HepG2 (cell line): ENCODE measurements around the gene ZSCAN21. TPM values are rescaled to one million over a fixed set of nuclear protein-coding genes. Genes with fewer than 3 reads are reported as not detected.

Experiments used
- ATAC-seq: fragments of 200-7000 bp; cut with Tn5 transposase; 3 replicates; pipeline ENCODE4 v1.9.1; 2020; ENCODE audit warnings: mild to moderate bottlenecking, moderate library complexity
- BruUV-seq: library from RNA; stranded (reverse); fragments of 400-500 nt; replicated peaks from 2 replicates; lab custom pipeline; 2021; lab: Mats Ljungman, UMichigan
- CTCF ChIA-PET: fragments of 300-600 bp; formaldehyde crosslinking; extraction: SDS; loops from one replicate; lab custom pipeline; 2021; ENCODE audit warnings: low total read pairs, inconsistent platforms, low intra/inter-chr PET ratio; lab: Yijun Ruan, JAX
- POLR2A ChIA-PET: fragments of 350-600 bp; sonication (Branson Sonifier 250); formaldehyde crosslinking; loops from one replicate; lab custom pipeline; 2020; ENCODE audit warnings: antibody characterized with exemption, inconsistent platforms; lab: Yijun Ruan, JAX
- DNase-seq: peaks from one replicate; pipeline ENCODE4 v3.0.0-alpha.2; 2015; ENCODE audit warnings: low spot score
- FAIRE-seq: peaks from 3 replicates; lab custom pipeline; 2011; peaks lifted over from hg19 to GRCh38; lab: Jason Lieb, UNC
- H2AFZ ChIP-seq: one replicate; pipeline ENCODE4 v1.6.1; 2011; ENCODE audit warnings: low read length, inconsistent platforms
- H3K27ac ChIP-seq: fragments of 300-600 bp; 3 replicates; pipeline ENCODE4 v1.8.0; 2011; ENCODE audit warnings: mixed run types, mild to moderate bottlenecking, mixed read lengths, low read length, inconsistent platforms; ENCODE audit not compliant: insufficient read depth; ENCODE audit errors: extremely low read length
- H3K27me3 ChIP-seq, 2 experiments: fragments of 200-600 bp in 1 of 2; 2 replicates in 1 of 2; 3 replicates in 1 of 2; pipeline versions ENCODE4 v1.6.0 to v1.8.0; 2011; ENCODE audit warnings: low read length in 2 of 2, mild to moderate bottlenecking in 2 of 2, moderate library complexity in 2 of 2, inconsistent platforms in 1 of 2; ENCODE audit not compliant: insufficient read depth in 2 of 2, control insufficient read depth in 1 of 2
- H3K36me3 ChIP-seq, 2 experiments: fragments of 200-600 bp in 1 of 2; replicated peaks in 1 of 2; 2 replicates in 1 of 2; 3 replicates in 1 of 2; pipeline versions ENCODE4 v1.5.1 to v1.8.0; 2011; ENCODE audit warnings: low read length in 2 of 2, inconsistent platforms in 1 of 2; ENCODE audit not compliant: insufficient read depth in 2 of 2, control insufficient read depth in 1 of 2
- H3K4me1 ChIP-seq: 2 replicates; pipeline ENCODE4 v1.5.1; 2012; ENCODE audit warnings: low read length, inconsistent platforms; ENCODE audit not compliant: insufficient read depth
- H3K4me2 ChIP-seq: 2 replicates; pipeline ENCODE4 v1.6.0; 2011; ENCODE audit warnings: low read depth, low read length, inconsistent platforms
- H3K4me3 ChIP-seq, 3 experiments: fragments of 200-600 bp in 1 of 3; sonication (generic), shearing (Covaris generic) in 1 of 3; replicated peaks in 1 of 3; 2 replicates each; pipeline ENCODE4 v1.5.1; 2011 to 2016; ENCODE audit warnings: low read length in 3 of 3, inconsistent platforms in 2 of 3, low read depth in 2 of 3, mild to moderate bottlenecking in 2 of 3, control low read depth in 1 of 3, mixed read lengths in 1 of 3; ENCODE audit not compliant: insufficient read depth in 1 of 3
- H3K79me2 ChIP-seq: one replicate; pipeline ENCODE4 v1.6.1; 2011; ENCODE audit warnings: low read length, inconsistent platforms; ENCODE audit not compliant: insufficient read depth
- H3K9ac ChIP-seq: 2 replicates; pipeline ENCODE4 v1.6.0; 2011; ENCODE audit warnings: mild to moderate bottlenecking, low read depth, low read length, inconsistent platforms; ENCODE audit not compliant: insufficient read depth
- H3K9me3 ChIP-seq: 2 replicates; pipeline ENCODE4 v1.5.1; 2012; ENCODE audit warnings: mild to moderate bottlenecking, low read length
- H4K20me1 ChIP-seq: 2 replicates; pipeline ENCODE4 v1.6.0; 2011; ENCODE audit warnings: inconsistent platforms, mild to moderate bottlenecking, low read length, moderate library complexity; ENCODE audit not compliant: insufficient read depth
- CCAR2 ChIP-seq: fragments of 200-400 bp; formaldehyde crosslinking; optimal IDR thresholded peaks from 2 replicates; pipeline ENCODE3; 2018; ENCODE audit warnings: low read depth, mild to moderate bottlenecking, low read length, moderate library complexity
- HOXA5 ChIP-seq: sonication (generic); formaldehyde crosslinking; IDR thresholded peaks from 2 replicates; pipeline ENCODE4 v1.4.0; 2020; ENCODE audit warnings: missing genetic modification reagents
- IKZF1 ChIP-seq: fragments of 450-650 bp; IDR thresholded peaks from 2 replicates; pipeline ENCODE4 v1.7.1; 2016
- PHF5A ChIP-seq: IDR thresholded peaks from one replicate; pipeline ENCODE4 v1.6.1; 2018; ENCODE audit warnings: low read depth, missing genetic modification reagents; ENCODE audit not compliant: unreplicated experiment
- SALL1 ChIP-seq: sonication (generic); formaldehyde crosslinking; IDR thresholded peaks from 2 replicates; pipeline ENCODE4 v1.8.0; 2022; ENCODE audit warnings: mild to moderate bottlenecking, missing genetic modification reagents
- SCMH1 ChIP-seq: sonication (generic); formaldehyde crosslinking; IDR thresholded peaks from 2 replicates; pipeline ENCODE4 v1.9.0; 2021; ENCODE audit warnings: missing genetic modification reagents, mild to moderate bottlenecking, borderline replicate concordance
- SOX5 ChIP-seq: IDR thresholded peaks from 2 replicates; pipeline ENCODE4 v1.6.1; 2016; ENCODE audit warnings: borderline replicate concordance
- SRSF4 ChIP-seq: fragments of 200-400 bp; formaldehyde crosslinking; IDR thresholded peaks from one replicate; pipeline ENCODE4 v1.6.1; 2018; ENCODE audit warnings: mild to moderate bottlenecking, low read depth, low read length, moderate library complexity; ENCODE audit not compliant: poor library complexity, severe bottlenecking
- TSC22D2 ChIP-seq: sonication (generic); formaldehyde crosslinking; IDR thresholded peaks from 2 replicates; pipeline ENCODE4 v1.5.1; 2020; ENCODE audit warnings: missing genetic modification reagents, mild to moderate bottlenecking, borderline replicate concordance
- ZNF382 ChIP-seq: sonication (generic); formaldehyde crosslinking; IDR thresholded peaks from 2 replicates; pipeline ENCODE4 v1.5.0; 2020; ENCODE audit warnings: missing genetic modification reagents, mild to moderate bottlenecking, borderline replicate concordance
- ZNF446 ChIP-seq: sonication (generic); formaldehyde crosslinking; IDR thresholded peaks from 2 replicates; pipeline ENCODE4 v1.5.0; 2020; ENCODE audit warnings: mild to moderate bottlenecking, missing genetic modification reagents
- WGBS: methylation state at CpG from one replicate; pipeline ENCODE4 v1.1.6; 2017; ENCODE audit warnings: low lambda C conversion rate; 5-methylcytosine and 5-hydroxymethylcytosine counted together
- in situ Hi-C: cut with HindIII; loops from 2 replicates; pipeline ENCODE4 v1.10.0; 2017; ENCODE audit warnings: low pct_unique_long_range_greater_than_20kb; ENCODE audit not compliant: extremely low pct_ligation_motif_present
- intact Hi-C: fragments of 100-400 bp; cut with micrococcal nuclease; formaldehyde crosslinking; loops from one replicate; pipeline ENCODE4 v1.10.0; 2022; ENCODE audit not compliant: unreplicated experiment
- polyA plus RNA-seq, 8 experiments: library from polyadenylated mRNA; depleted of rRNA in 3 of 8; stranded (reverse) in 7 of 8; unstranded in 1 of 8; fragments of >200 nt; fragmentation: Illumina TruSeq in 4 of 8; extraction: Trizol in 4 of 8; gene quantifications; 2 replicates each; pipeline versions ENCODE4 v1.2.1 to v1.2.3, GENCODE V29; 2011 to 2016; ENCODE audit warnings: low read depth in 4 of 8, missing spikeins in 1 of 8, mixed read lengths in 1 of 8; ENCODE audit not compliant: insufficient read depth in 1 of 8
- total RNA-seq, 5 experiments: library from RNA; depleted of rRNA; stranded (reverse); fragments of >200 nt; fragmentation: Illumina TruSeq; extraction: Trizol; gene quantifications; 2 replicates each; pipeline ENCODE4 v1.2.3, GENCODE V29; 2016; ENCODE audit warnings: low read depth in 1 of 5
- TF ChIP-seq, protein P1 (sequence below): sonication (generic); formaldehyde crosslinking; conservative IDR thresholded peaks from 2 replicates; pipeline ENCODE4 v1.4.0; 2020; ENCODE audit warnings: mild to moderate bottlenecking, missing genetic modification reagents, moderate library complexity
- TF ChIP-seq, protein P2 (sequence below): IDR thresholded peaks from 2 replicates; pipeline ENCODE4 v1.6.1; 2016; ENCODE audit warnings: missing genetic modification reagents, missing compliant biosample characterization
- TF ChIP-seq, protein P3 (sequence below): sonication (generic); formaldehyde crosslinking; IDR thresholded peaks from 2 replicates; pipeline ENCODE4 v1.4.0; 2020; ENCODE audit warnings: mild to moderate bottlenecking, missing genetic modification reagents
- TF ChIP-seq, protein P4 (sequence below): sonication (generic); formaldehyde crosslinking; IDR thresholded peaks from 2 replicates; pipeline ENCODE4 v1.4.0; 2020; ENCODE audit warnings: missing genetic modification reagents, borderline replicate concordance

Gene ZSCAN21
- total and polyA plus RNA-seq, 2 of the 13 experiments (the other 11 are each of a cell fraction or from before 2014, with no cell fraction given): 7.0 to 10.0 TPM

DNA sequence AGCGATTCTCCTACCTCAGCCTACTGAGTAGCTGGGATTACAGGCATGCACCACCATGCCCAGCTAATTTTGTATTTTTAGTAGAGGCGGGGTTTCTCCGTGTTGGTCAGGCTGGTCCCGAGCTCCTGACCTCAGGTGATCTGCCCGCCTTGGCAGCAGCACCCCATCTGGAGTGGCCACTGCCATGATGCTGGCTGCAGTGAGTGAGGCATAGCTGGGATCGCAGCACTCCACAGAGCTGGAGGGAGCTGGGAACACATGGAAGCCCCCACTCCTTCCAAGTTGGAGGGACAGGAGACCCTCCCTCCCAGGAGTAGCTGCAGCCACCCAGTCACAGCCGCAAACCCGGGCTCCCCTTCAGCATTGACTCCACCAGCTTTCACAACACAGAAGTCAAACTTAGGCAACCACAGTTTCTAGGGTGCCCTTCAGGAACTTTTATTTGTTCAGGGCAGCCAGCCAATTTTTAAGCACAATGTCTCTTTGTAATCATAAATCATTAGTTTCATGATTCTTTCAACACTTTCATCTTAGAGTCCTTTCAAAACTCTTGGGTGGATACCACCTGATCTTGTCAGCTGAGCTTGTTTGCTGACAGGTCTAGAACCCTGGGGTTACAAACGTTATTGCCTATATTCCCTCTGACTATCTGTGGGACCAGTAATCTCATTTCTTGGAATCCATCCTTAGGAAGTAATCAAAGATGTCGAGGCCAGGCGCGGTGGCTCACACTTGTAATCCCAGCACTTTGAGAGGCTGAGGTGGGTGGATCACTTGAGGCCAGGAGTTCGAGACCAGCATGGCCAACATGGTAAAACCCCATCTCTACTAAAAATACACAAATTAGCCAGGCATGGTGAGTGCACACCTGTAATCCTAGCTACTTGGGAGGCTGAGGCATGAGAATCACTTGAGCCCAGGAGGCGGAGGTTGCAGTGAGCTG lies 36.9 kb upstream of the ZSCAN21 start (continued):
- TF ChIP-seq SALL1 (CRISPR knock-in tag) (peak; percentile 33; the same call in 1 of the 2 replicates), TSC22D2 (CRISPR knock-in tag) (peak; percentile 9; the same call in 1 of the 2 replicates)
- TF ChIP-seq, protein P1, sequence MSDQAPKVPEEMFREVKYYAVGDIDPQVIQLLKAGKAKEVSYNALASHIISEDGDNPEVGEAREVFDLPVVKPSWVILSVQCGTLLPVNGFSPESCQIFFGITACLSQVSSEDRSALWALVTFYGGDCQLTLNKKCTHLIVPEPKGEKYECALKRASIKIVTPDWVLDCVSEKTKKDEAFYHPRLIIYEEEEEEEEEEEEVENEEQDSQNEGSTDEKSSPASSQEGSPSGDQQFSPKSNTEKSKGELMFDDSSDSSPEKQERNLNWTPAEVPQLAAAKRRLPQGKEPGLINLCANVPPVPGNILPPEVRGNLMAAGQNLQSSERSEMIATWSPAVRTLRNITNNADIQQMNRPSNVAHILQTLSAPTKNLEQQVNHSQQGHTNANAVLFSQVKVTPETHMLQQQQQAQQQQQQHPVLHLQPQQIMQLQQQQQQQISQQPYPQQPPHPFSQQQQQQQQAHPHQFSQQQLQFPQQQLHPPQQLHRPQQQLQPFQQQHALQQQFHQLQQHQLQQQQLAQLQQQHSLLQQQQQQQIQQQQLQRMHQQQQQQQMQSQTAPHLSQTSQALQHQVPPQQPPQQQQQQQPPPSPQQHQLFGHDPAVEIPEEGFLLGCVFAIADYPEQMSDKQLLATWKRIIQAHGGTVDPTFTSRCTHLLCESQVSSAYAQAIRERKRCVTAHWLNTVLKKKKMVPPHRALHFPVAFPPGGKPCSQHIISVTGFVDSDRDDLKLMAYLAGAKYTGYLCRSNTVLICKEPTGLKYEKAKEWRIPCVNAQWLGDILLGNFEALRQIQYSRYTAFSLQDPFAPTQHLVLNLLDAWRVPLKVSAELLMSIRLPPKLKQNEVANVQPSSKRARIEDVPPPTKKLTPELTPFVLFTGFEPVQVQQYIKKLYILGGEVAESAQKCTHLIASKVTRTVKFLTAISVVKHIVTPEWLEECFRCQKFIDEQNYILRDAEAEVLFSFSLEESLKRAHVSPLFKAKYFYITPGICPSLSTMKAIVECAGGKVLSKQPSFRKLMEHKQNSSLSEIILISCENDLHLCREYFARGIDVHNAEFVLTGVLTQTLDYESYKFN (CRISPR knock-in tag): peak; percentile 47; the same call in 1 of the 2 replicates

DNA sequence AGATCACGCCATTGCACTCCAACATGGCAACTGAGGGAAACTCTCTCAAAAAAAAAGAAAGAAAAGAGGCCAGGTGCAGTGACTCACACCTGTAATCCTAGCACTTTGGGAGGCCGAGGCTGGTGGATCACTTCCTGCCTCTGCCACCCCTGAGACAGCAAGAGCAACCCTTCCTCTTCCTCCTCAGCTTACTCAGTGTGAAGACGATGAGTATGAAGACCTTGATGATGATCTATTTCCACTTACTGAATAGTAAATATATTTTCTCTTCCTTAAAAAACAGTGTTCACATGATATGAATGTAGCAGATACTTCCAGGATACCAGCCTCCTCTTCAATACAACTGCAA lies 36.3 kb upstream of the ZSCAN21 start:
- no peaks in the 10 kb centered on the region; a peak in 1 of 5 replicates for H3K36me3 ChIP-seq
- in situ Hi-C loops: no loop called here
- H3K4me3 ChIP-seq: no peak overlapping the region
- no peak for ATAC-seq
- H2AFZ ChIP-seq: no peak overlapping the region
- H3K4me2 ChIP-seq: no peak overlapping the region
- H3K79me2 ChIP-seq: peaks cover 28% of the 10 kb centered on the region
- no peak for DNase-seq
- H3K27ac ChIP-seq: peak overlapping the region; percentile 73
- H3K27me3 ChIP-seq: no peaks in the 10 kb centered on the region; a peak in 1 of 5 replicates
- H4K20me1 ChIP-seq: 0 out of 2 replicates have a peak, but pooled peaks cover 9% of the 10 kb centered on the region
- H3K9ac ChIP-seq: no peak overlapping the region
- H3K9me3 ChIP-seq: no peaks in the 10 kb centered on the region
- intact Hi-C loops: no loop called here
- ChIA-PET CTCF (no interaction called here), POLR2A (interaction anchor here (1.5 to 6.6 kb wide), 4 partner anchors 11 to 36 kb away, joined by 6 to 212 read pairs (median 12); partner anchors contain the start of gene ZSCAN21)
- BruUV-seq: no TSS peak
- FAIRE-seq: no peak
- peaks cover 82% of the 10 kb centered on the region for H3K4me1 ChIP-seq
- WGBS: 89% methylated on average over 3 of the region's 3 CpGs
- TF ChIP-seq CCAR2 (no peak), HOXA5 (CRISPR knock-in tag) (no peak), SCMH1 (CRISPR knock-in tag) (no peak), SRSF4 (no peak), PHF5A (CRISPR knock-in tag) (no peak), ZNF382 (CRISPR knock-in tag) (no peak), ZNF446 (CRISPR knock-in tag) (no peak), SOX5 (CRISPR knock-in tag) (no peak), IKZF1 (no peak)
- TF ChIP-seq, protein P2, sequence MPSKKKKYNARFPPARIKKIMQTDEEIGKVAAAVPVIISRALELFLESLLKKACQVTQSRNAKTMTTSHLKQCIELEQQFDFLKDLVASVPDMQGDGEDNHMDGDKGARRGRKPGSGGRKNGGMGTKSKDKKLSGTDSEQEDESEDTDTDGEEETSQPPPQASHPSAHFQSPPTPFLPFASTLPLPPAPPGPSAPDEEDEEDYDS (CRISPR knock-in tag): no peak
- TF ChIP-seq, protein P3, sequence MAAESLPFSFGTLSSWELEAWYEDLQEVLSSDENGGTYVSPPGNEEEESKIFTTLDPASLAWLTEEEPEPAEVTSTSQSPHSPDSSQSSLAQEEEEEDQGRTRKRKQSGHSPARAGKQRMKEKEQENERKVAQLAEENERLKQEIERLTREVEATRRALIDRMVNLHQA (CRISPR knock-in tag): no peak
- TF ChIP-seq, protein P4, sequence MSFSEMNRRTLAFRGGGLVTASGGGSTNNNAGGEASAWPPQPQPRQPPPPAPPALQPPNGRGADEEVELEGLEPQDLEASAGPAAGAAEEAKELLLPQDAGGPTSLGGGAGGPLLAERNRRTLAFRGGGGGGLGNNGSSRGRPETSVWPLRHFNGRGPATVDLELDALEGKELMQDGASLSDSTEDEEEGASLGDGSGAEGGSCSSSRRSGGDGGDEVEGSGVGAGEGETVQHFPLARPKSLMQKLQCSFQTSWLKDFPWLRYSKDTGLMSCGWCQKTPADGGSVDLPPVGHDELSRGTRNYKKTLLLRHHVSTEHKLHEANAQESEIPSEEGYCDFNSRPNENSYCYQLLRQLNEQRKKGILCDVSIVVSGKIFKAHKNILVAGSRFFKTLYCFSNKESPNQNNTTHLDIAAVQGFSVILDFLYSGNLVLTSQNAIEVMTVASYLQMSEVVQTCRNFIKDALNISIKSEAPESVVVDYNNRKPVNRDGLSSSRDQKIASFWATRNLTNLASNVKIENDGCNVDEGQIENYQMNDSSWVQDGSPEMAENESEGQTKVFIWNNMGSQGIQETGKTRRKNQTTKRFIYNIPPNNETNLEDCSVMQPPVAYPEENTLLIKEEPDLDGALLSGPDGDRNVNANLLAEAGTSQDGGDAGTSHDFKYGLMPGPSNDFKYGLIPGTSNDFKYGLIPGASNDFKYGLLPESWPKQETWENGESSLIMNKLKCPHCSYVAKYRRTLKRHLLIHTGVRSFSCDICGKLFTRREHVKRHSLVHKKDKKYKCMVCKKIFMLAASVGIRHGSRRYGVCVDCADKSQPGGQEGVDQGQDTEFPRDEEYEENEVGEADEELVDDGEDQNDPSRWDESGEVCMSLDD (CRISPR knock-in tag): no peak
